LNCaP clone FGC (cell line): Measurements from ENCODE around the gene SLC34A3.

Source experiments
- DNase-seq: peaks from one replicate; pipeline ENCODE4 v3.0.0-alpha.2; 2011; ENCODE audit warnings: low read depth
- H3K4me3 ChIP-seq: 2 replicates; pipeline ENCODE4 v1.5.1; 2011; ENCODE audit warnings: mild to moderate bottlenecking, low read depth, low read length, control low read depth
- TF ChIP-seq, protein P1 (sequence below): IDR thresholded peaks from 2 replicates; pipeline ENCODE4 v1.5.1; 2012; ENCODE audit warnings: mild to moderate bottlenecking; ENCODE audit not compliant: control insufficient read depth, insufficient read depth; ENCODE audit errors: extremely low read depth

The SLC34A3 gene

GRCh38 chr9:137230705-137231371 lies at the start of gene SLC34A3:
TSS of gene SLC34A3 (plus strand) at chr9:137230901. CDS start at chr9:137231703, 802 bp downstream.
- TF ChIP-seq, protein P1, sequence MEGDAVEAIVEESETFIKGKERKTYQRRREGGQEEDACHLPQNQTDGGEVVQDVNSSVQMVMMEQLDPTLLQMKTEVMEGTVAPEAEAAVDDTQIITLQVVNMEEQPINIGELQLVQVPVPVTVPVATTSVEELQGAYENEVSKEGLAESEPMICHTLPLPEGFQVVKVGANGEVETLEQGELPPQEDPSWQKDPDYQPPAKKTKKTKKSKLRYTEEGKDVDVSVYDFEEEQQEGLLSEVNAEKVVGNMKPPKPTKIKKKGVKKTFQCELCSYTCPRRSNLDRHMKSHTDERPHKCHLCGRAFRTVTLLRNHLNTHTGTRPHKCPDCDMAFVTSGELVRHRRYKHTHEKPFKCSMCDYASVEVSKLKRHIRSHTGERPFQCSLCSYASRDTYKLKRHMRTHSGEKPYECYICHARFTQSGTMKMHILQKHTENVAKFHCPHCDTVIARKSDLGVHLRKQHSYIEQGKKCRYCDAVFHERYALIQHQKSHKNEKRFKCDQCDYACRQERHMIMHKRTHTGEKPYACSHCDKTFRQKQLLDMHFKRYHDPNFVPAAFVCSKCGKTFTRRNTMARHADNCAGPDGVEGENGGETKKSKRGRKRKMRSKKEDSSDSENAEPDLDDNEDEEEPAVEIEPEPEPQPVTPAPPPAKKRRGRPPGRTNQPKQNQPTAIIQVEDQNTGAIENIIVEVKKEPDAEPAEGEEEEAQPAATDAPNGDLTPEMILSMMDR = no peak
- H3K4me3 ChIP-seq = peak within 1 kb of the TSS; percentile 50
- DNase-seq = no peak

GRCh38 chr9:137181680-137182079 lies 49.0 kb upstream of the SLC34A3 start:
- DNase-seq = no peak
- no peak overlapping the region for H3K4me3 ChIP-seq
- TF ChIP-seq, protein P1 = no peak

DNA sequence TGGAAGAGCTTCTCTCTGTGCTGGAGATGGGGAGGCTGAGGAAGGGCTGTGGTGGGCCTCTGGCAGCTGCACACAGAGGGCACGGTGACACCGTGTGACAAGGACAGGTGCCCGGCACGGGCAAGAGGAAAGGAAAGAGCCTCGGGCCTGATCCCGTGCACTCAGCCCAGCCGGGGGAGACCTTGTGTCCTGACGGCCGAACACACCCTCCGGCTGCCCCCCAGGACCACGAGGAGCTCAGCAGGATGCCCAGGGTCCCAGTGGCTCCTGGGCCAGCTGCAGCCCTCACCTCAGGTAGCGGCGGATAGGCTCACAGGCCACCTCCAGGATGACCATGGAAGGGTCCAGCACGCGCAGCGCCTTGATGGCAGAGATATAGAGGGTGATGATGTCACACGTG lies 47.9 kb upstream of the SLC34A3 start:
- no peak for DNase-seq
- H3K4me3 ChIP-seq = no peak overlapping the region
- TF ChIP-seq, protein P1 = no peak

DNA sequence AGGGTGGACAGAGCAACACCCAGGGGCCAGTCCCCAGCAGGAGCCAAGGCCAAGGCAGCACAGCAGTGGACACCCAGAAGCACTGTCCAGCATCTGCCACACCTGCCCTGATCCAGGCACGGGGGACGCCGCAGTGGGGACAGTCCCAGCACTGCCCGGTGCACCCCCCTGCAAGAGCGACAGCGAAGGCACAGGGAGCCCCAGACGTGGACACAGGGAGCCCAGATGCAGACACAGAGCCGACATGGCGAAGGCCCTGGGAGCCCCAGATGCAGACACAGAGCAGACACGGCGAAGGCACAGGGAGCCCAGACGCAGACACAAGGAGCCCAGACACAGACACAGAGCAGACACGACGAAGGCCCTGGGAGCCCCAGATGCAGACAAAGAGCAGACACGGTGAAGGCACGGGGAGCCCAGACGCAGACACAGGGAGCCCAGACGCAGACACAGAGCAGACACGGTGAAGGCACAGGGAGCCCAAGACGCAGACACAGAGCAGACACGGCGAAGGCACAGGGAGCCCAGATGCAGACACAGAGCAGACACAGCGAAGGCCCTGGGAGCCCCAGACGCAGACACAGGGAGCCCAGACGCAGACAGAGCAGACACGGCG lies 46.6 kb upstream of the SLC34A3 start:
- TF ChIP-seq, protein P1 = no peak
- DNase-seq = no peak
- H3K4me3 ChIP-seq = no peak overlapping the region

DNA sequence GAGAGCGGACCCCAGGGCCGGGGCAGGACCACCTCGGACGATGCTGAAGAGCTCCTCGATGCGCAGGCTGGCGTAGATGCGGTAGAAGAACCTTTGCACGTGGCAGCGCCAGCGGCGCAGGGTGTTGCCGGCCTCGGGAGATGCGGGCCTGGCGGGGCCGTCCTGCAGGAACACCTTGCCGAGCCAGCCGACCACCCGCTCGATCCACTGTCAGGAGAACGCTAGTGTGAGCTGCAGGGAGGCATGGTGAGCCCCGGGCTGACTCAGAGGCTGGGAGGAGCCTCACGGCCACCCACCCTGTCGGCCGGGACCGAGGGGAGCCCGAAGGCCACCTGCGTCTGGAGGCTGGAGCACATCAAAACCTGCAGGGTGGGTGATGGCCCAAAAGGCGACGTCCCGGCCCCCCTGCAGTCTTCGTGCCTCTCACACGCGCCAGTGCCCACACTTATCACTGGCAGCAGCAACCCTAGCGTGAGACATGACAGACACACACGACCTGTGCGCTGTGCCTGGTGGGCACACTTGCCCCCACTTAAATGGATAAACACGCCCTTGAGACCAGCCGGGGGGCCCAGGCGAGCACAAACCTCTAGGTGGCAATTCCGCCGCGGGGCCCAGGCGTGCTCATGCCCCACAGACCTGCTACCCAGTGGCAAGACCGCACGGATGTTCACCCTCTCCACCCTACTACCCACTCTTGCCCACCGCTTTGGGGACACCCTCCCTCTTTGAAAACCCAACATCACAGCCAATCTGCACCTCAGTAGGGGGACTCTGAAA lies 45.6 kb upstream of the SLC34A3 start:
- H3K4me3 ChIP-seq = no peak overlapping the region
- TF ChIP-seq, protein P1 = no peak
- no peak for DNase-seq

GRCh38 chr9:137185921-137186320 lies 44.8 kb upstream of the SLC34A3 start:
- no peak overlapping the region for H3K4me3 ChIP-seq
- TF ChIP-seq, protein P1 = no peak
- no peak for DNase-seq
